GM19397 (cell line): ENCODE data around the gene URGCP.
A peak's percentile ranks its signal among the peaks of the same experiment; 100 is the strongest.

ENCODE experiments used
- ATAC-seq: cut with Tn5 transposase; IDR thresholded peaks from one replicate; pipeline ENCODE4 v1.9.1; 2021; ENCODE audit warnings: mild to moderate bottlenecking, moderate library complexity; ENCODE audit not compliant: unreplicated experiment

URGCP gene

GRCh38 chr7:43876976-43877745, 29.2 kb downstream of the URGCP start:
- ATAC-seq, result no peak

- no peak for ATAC-seq
Measured at GRCh38 chr7:43876241-43876640, 30.2 kb downstream of the URGCP start.

- no peak for ATAC-seq
Measured at GRCh38 chr7:43873300-43873699, 33.1 kb downstream of the URGCP start.

GRCh38 chr7:43872406-43873110, 33.8 kb downstream of the URGCP start:
- no peak for ATAC-seq

- no peak for ATAC-seq
Measured at GRCh38 chr7:43871064-43871463, 35.3 kb downstream of the URGCP start.

- ATAC-seq, result no peak
Measured at GRCh38 chr7:43870316-43870715, 36.1 kb downstream of the URGCP start.

- ATAC-seq, result no peak
Measured at GRCh38 chr7:43869867-43870240, 36.5 kb downstream of the URGCP start.

- ATAC-seq, result peak; percentile 94
Measured at GRCh38 chr7:43869006-43869866, 37.2 kb downstream of the URGCP start, which contains the start of gene MRPS24. Gene MRPS24 (minus strand): TSS chr7:43869517. CDS start chr7:43869495, 22 bp downstream.

GRCh38 chr7:43868681-43869005, 37.8 kb downstream of the URGCP start:
- ATAC-seq, result no peak

GRCh38 chr7:43868181-43868580, 38.2 kb downstream of the URGCP start:
- no peak for ATAC-seq

GRCh38 chr7:43865277-43865676, 41.1 kb downstream of the URGCP start:
- no peak for ATAC-seq

GRCh38 chr7:43864126-43864525, 42.3 kb downstream of the URGCP start:
- ATAC-seq, result no peak

- no peak for ATAC-seq
Measured at GRCh38 chr7:43856996-43857395, 49.4 kb downstream of the URGCP start.

GRCh38 chr7:43856316-43856715, 50.1 kb downstream of the URGCP start:
- ATAC-seq, result no peak

- ATAC-seq, result no peak
Measured at GRCh38 chr7:43855176-43855575, 51.2 kb downstream of the URGCP start.

GRCh38 chr7:43851805-43852204, 54.6 kb downstream of the URGCP start:
- no peak for ATAC-seq

GRCh38 chr7:43850348-43851116, 55.9 kb downstream of the URGCP start:
- ATAC-seq, result peak; percentile 61

GRCh38 chr7:43849047-43849446, 57.3 kb downstream of the URGCP start:
- no peak for ATAC-seq

- no peak for ATAC-seq
Measured at GRCh38 chr7:43847496-43847895, 58.9 kb downstream of the URGCP start.

- no peak for ATAC-seq
Measured at GRCh38 chr7:43844662-43845061, 61.7 kb downstream of the URGCP start.

- no peak for ATAC-seq
Measured at GRCh38 chr7:43844257-43844656, 62.1 kb downstream of the URGCP start.
